Adrenal gland (tissue), 12 donors: Measurements from ENCODE around the gene PGM1. TPM values are rescaled to one million over a fixed set of nuclear protein-coding genes. Genes with fewer than 3 reads are reported as not detected.

Experiments
- DNase-seq, 7 donors: peaks; one replicate each; pipeline ENCODE4 v3.0.0-alpha.2; 2019 to 2020
- H3K27ac ChIP-seq, 5 donors: fragments of 200-600 bp; sonication (generic) in 4 of 5; 1 replicate in 3 of 5; 2 replicates in 2 of 5; pipeline versions ENCODE4 v1.5.1 to v1.8.0; 2016 to 2020; ENCODE audit warnings: mild to moderate bottlenecking in 1 of 5
- H3K27me3 ChIP-seq: fragments of 200-600 bp; 2 replicates; pipeline ENCODE4 v1.8.0; 2021
- H3K36me3 ChIP-seq, 2 donors: fragments of 200-600 bp; replicated peaks in 1 of 2; 1 replicate in 1 of 2; 2 replicates in 1 of 2; pipeline versions ENCODE4 v1.5.1 to v1.8.0; 2018 to 2022
- H3K4me1 ChIP-seq, 2 donors: fragments of 200-600 bp; replicated peaks in 1 of 2; 1 replicate in 1 of 2; 2 replicates in 1 of 2; pipeline versions ENCODE4 v1.5.1 to v1.8.0; 2018 to 2021
- H3K4me3 ChIP-seq, 4 donors: fragments of 200-600 bp; sonication (generic) in 3 of 4; one replicate each; pipeline ENCODE4 v1.5.1; 2016 to 2018
- H3K9me3 ChIP-seq, 3 donors: fragments of 200-600 bp; sonication (generic) in 1 of 3; replicated peaks in 1 of 3; 1 replicate in 2 of 3; 2 replicates in 1 of 3; pipeline versions ENCODE4 v1.5.1 to v1.8.0; 2016 to 2021
- POLR2A ChIP-seq, 2 donors: fragments of 450-650 bp; IDR thresholded peaks; one replicate each; pipeline ENCODE4 v1.6.1; 2017; ENCODE audit warnings: antibody characterized with exemption in 2 of 2, mild to moderate bottlenecking in 2 of 2, moderate library complexity in 1 of 2
- WGBS, 4 donors: extraction: QIAGEN DNeasy Blood & Tissue Kit in 2 of 4; methylation state at CpG; one replicate each; pipeline versions ENCODE4 v1.1.5 to v1.1.7; 2013 to 2017; 5-methylcytosine and 5-hydroxymethylcytosine counted together
- intact Hi-C, 2 donors: fragments of 100-400 bp; cut with DNase I; formaldehyde crosslinking; loops; one replicate each; pipeline versions ENCODE4 v1.14.1 to v1.15.0; 2022 to 2023
- polyA plus RNA-seq, 3 donors: library from polyadenylated mRNA; stranded (reverse); fragments of 200-250 nt in 2 of 3; fragments of 350-450 nt in 1 of 3; fragmentation: Illumina TruSeq in 1 of 3; extraction: RNeasy Lipid Tissue Mini Kit (QIAGEN cat#74804) in 1 of 3; gene quantifications; one replicate each; pipeline ENCODE4 v1.2.3, GENCODE V29; 2013 to 2014
- total RNA-seq, 9 donors: library from RNA; depleted of rRNA in 4 of 9; stranded (reverse); fragments of >200 nt in 4 of 9; fragments of 120-200 nt in 1 of 9; fragmentation: NEBNext Ultra II Directional in 1 of 9; extraction: Animal tissue kit (Norgen Biotek cat#: 25700) in 1 of 9; gene quantifications; one replicate each; pipeline versions ENCODE4 v1.1.0 to v1.2.4, GENCODE V29; 2013 to 2023
- TF ChIP-seq, protein P1 (sequence below), 6 experiments: fragments of 450-650 bp in 4 of 6; fragments of 200-600 bp in 2 of 6; sonication (generic) in 1 of 6; IDR thresholded peaks; 1 replicate in 5 of 6; 2 replicates in 1 of 6; pipeline versions ENCODE4 v1.5.1 to v1.8.0; 2016 to 2021; ENCODE audit warnings: antibody characterized with exemption in 6 of 6, mild to moderate bottlenecking in 2 of 6, moderate library complexity in 1 of 6
- donor health status: healthy with polysubstance abuse.
- donor health status: Bipolar disorder and iron deficiency.
- donor health status: DM: yes; HTN: yes; CAD: no.
- donor health status: DM: no; HTN: no; CAD: no.
- donor health status: DM: no; HTN: no; CAD: no.
- donor health status: DM: yes; HTN: yes; CAD: no.

The PGM1 gene
- total and polyA plus RNA-seq, 12 donors, result 11.9 to 156 (median 120) TPM

GRCh38 chr1:63693944-63694571 is 100.8 kb downstream of the PGM1 start:
- no peak for DNase-seq
- Histone ChIP-seq H3K27me3 (no peaks in the 10 kb centered on the region), H3K27ac (no peak overlapping the region), H3K4me3 (no peak overlapping the region), H3K9me3 (no peaks in the 10 kb centered on the region), H3K4me1 (peaks cover 0 to 4% of the 10 kb centered on the region in 2 donors), H3K36me3 (no peaks in the 10 kb centered on the region)
- TF ChIP-seq POLR2A (IDR thresholded peaks at IDR 0.05), result no peak
- TF ChIP-seq, protein P1, sequence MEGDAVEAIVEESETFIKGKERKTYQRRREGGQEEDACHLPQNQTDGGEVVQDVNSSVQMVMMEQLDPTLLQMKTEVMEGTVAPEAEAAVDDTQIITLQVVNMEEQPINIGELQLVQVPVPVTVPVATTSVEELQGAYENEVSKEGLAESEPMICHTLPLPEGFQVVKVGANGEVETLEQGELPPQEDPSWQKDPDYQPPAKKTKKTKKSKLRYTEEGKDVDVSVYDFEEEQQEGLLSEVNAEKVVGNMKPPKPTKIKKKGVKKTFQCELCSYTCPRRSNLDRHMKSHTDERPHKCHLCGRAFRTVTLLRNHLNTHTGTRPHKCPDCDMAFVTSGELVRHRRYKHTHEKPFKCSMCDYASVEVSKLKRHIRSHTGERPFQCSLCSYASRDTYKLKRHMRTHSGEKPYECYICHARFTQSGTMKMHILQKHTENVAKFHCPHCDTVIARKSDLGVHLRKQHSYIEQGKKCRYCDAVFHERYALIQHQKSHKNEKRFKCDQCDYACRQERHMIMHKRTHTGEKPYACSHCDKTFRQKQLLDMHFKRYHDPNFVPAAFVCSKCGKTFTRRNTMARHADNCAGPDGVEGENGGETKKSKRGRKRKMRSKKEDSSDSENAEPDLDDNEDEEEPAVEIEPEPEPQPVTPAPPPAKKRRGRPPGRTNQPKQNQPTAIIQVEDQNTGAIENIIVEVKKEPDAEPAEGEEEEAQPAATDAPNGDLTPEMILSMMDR (IDR thresholded peaks at IDR 0.05), result no peak
- intact Hi-C loops, result loop anchor here (5.0 to 10.0 kb wide), 2 partner anchors 441 to 548 kb away; no protein-coding TSS in a partner anchor
- WGBS, 4 donors, result 86 to 96% (median 93%) methylated on average over 2 of the region's 2 CpGs

- no peaks in the 10 kb centered on the region for H3K9me3 ChIP-seq
- peaks cover 0 to 4% of the 10 kb centered on the region in 2 donors for H3K4me1 ChIP-seq
- 62 to 77% (median 69%) methylated on average over 13 of the region's 13 CpGs for WGBS, 4 donors
- intact Hi-C loops, result loop anchor here in 1 of 2 donors (10.0 kb wide), 1 partner anchor 437 kb away; no protein-coding TSS in a partner anchor
- peak; percentile 35 to 72 (median 64) for DNase-seq
- peak overlapping the region in 2 of 5 donors; percentile 22 to 61 for H3K27ac ChIP-seq
- no peak overlapping the region for H3K4me3 ChIP-seq
- no peak for TF ChIP-seq POLR2A (IDR thresholded peaks at IDR 0.05)
- TF ChIP-seq, protein P1 (IDR thresholded peaks at IDR 0.05), result no peak
- no peaks in the 10 kb centered on the region for H3K36me3 ChIP-seq
- no peaks in the 10 kb centered on the region for H3K27me3 ChIP-seq
Observed at GRCh38 chr1:63698001-63698838, 105.0 kb downstream of the PGM1 start.

GRCh38 chr1:63701187-63701586 is 108.0 kb downstream of the PGM1 start:
- DNase-seq, result no peak
- no peak overlapping the region for H3K27ac ChIP-seq
- TF ChIP-seq, protein P1 (IDR thresholded peaks at IDR 0.05), result no peak
- no peak for TF ChIP-seq POLR2A (IDR thresholded peaks at IDR 0.05)
- H3K4me3 ChIP-seq, result no peak overlapping the region
- no peaks in the 10 kb centered on the region for H3K4me1 ChIP-seq
- intact Hi-C loops, result no loop called here
- no peaks in the 10 kb centered on the region for H3K36me3 ChIP-seq
- 81 to 89% (median 84%) methylated on average over 6 of the region's 6 CpGs for WGBS, 4 donors
- no peaks in the 10 kb centered on the region for H3K27me3 ChIP-seq
- no peaks in the 10 kb centered on the region for H3K9me3 ChIP-seq

DNA sequence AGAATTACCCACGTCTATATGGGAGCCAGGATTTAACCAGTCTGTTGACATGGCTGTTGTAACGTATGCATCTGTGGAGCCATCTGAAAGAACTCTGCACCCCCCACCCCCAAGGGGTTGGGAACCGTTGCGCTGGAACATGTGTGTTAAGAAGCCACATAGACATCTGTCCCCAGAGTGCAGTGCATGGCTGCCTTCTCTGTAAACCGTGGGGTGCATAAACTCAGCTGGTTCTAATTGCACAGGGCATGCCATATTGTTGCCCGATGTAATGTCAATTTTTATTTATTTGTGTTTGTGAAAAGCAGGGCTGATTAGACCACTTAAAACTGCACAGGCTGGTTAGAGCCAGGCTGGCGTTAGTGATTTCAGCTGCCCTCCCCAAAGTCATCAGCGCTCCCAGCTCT is 110.5 kb downstream of the PGM1 start:
- 78 to 87% (median 80%) methylated on average over 8 of the region's 8 CpGs for WGBS, 4 donors
- TF ChIP-seq, protein P1 (IDR thresholded peaks at IDR 0.05), result no peak
- TF ChIP-seq POLR2A (IDR thresholded peaks at IDR 0.05), result no peak
- intact Hi-C loops, result no loop called here
- no peaks in the 10 kb centered on the region for H3K9me3 ChIP-seq
- H3K36me3 ChIP-seq, result no peaks in the 10 kb centered on the region
- H3K4me1 ChIP-seq, result no peaks in the 10 kb centered on the region
- no peak for DNase-seq
- H3K4me3 ChIP-seq, result no peak overlapping the region
- H3K27me3 ChIP-seq, result no peaks in the 10 kb centered on the region
- no peak overlapping the region for H3K27ac ChIP-seq
